Measurements from ENCODE around the gene TIMP4.

TIMP4 gene

GRCh38 chr3:12185172-12185710 lies 26.5 kb upstream of the TIMP4 start:
- DNase-seq, result no peak

GRCh38 chr3:12184541-12184940 lies 25.8 kb upstream of the TIMP4 start:
- no peak for DNase-seq

DNA sequence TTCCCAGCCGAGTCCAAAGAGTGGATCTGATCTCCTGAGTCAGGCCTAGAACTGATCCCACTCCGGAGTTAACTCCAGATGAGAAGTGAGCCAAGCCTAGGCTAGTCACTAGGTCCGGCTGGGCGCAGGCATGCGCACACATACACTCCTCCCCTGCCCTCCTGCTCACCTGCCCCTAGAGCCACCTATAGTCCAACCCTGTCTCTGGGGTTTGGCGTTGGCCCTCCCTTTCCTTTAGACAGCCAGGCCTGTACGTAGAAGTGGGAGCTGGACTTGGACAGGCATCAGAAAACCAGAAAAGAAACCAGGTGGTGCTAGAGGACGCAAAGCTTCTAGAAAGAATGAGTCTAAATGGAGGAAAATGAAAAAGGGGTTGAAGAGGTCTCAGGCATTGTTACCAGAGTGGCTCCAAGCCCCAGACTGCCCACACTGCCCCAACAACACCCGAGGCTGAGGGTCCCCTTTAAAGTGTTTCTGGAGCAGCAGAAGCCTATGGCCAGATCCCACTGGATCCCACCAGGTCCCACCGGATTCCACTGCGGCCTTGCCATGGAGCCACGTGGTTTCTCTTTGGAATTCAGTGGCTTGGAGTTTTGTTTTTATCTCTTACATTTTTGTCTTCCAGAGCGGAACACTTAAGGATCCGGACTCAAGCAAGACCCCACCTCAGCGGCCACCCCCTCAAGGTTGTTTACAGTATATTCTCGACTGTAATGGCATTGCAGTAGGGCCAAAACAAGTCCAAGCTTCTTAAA lies 24.2 kb upstream of the TIMP4 start:
- no peak for DNase-seq

GRCh38 chr3:12181806-12182205 lies 23.1 kb upstream of the TIMP4 start:
- no peak for DNase-seq

DNA sequence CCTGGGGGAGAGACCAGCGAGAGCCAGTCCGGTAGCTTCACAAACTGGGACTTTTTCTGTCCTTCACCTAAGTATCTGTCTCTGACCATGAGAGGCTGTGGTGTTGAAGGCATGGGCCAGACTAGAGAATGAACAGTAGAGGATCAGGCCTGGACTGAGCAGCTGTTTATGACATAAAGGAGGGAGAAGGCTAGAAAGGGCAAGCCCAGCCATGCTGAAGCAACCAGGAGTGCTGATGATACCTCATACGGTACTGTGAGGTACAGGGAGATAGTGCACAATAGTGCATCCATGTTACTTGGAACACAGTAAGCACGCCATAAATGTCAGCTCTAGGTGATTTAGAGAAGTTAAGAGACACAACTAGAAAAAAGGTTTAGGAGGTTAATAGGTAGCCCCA lies 22.6 kb upstream of the TIMP4 start:
- DNase-seq, result no peak

- DNase-seq, result no peak
Observed at GRCh38 chr3:12180631-12181030, 21.9 kb upstream of the TIMP4 start.

DNA sequence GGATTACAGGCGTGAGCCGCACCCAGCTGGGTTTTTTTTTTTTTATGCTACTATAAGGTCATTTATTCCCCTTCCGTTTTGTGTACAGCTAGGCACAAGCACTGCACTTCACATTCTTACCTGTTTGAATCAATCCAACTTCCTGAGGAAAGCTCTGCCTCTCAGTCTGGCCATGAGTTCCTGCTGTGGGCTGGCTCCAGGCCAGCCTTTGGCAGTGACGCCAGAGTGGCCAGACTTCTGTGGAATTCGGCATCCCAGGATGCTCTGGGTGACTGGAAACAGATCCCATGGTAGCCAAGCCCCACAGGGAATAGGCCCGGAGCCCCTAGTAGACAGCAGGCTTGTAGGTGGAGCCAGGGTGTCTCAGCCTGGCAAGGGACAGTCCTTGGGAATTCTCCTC lies 21.5 kb upstream of the TIMP4 start:
- no peak for DNase-seq

GRCh38 chr3:12179441-12179840 lies 20.7 kb upstream of the TIMP4 start:
- DNase-seq, result no peak

GRCh38 chr3:12178091-12178820 lies 19.5 kb upstream of the TIMP4 start:
- DNase-seq, result no peak

DNA sequence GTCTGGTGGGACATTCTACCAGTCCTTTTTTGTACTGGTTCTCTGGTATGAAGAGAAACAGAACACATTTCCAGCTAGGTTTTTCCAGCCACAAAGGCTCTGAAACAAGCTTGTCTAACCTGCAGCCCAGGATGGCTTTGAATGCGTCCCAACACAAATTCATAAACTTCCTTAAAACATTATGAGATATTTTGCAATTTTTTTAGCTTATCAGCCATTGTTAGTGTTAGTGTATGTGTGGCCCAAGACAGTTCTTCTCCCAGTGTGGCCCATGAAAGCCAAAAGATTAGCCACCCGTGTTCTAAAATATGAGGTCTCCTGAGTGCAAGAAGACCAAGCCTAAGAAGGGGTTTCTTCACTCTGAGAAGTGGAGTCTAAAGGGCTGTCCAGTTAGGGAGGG lies 18.4 kb upstream of the TIMP4 start:
- DNase-seq, result no peak

- DNase-seq, result no peak
Observed at GRCh38 chr3:12175844-12176453, 17.2 kb upstream of the TIMP4 start.

DNA sequence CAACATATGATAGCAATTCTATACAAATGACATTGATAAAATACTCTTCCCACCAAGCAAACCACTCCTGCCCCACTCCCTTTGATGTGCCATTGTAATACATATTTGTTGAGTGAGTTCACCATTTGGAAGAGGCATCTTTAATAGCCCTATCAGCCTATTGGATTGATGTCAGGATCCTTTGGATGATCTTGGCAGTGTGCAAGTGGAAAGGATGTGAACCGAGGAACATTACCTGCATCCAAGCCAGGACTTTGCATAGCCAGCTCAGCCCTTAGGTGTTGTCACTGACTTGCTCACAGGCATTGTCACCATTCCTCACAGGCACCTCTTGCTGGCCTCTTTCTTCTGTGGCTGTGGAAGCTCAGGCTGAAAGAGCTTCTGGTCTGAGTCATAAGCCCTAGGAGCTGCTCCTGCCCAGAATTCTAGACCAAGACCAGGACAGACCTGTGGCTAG lies 16.5 kb upstream of the TIMP4 start:
- no peak for DNase-seq

DNA sequence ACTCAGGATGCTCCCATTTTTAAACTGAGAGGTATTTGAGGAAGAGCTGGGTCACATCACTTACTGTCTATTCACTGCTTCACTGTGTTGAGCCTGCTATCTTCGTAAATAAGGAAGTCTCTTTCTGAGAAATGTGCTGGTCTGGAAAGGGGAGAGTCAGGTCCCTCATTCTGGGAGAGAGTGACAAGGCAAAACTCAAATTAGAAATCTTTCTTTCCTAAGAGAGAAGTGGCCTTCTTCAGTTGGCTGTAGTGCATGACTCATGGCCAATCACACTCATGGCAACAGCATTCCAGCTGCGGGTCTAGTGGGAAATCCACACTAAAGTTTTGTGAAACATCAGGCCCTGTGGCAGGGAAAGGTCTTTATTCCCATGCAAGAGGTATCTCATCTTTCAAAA lies 11.5 kb upstream of the TIMP4 start:
- DNase-seq, result no peak

GRCh38 chr3:12165909-12166308 lies 7.2 kb upstream of the TIMP4 start:
- no peak for DNase-seq

DNA sequence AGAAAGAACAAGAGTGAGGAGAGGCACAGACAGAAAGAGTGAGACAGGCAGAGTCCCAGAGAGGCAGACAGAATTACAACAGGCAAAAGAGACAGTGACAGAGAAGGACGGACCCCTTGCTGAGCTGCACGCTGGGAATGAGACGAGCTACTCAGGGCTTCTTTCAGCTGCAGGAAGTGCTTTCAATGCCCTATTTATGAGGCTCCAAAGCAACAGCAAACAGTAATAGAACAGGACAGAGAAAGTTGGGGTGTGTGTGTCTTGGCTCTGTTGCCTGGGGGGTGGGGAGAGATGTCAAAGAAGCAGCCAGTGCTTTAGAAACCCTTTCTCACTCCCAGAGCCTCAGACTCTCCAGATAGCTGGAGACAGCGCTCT lies 502 bp upstream of the TIMP4 start:
- no peak for DNase-seq

DNA sequence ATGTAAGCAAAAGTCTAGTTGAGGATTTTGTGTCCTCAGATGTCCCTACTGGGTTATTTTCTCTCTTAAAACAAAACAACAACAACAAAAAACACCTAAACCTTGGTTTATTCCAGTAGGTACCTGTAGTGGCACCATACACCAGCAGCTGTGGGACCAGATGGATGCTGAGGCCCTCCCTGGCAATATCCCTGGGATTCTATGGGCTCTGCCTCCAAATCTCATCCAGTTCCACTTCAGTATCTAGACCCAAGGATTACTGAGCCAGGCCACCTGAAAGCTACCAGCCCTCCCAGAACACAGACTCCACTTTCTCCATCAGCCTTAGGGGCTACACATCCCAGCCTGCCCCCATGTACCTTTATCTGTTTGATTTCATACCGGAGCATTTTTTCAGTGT lies 1.7 kb downstream of the TIMP4 start:
- no peak for DNase-seq

DNA sequence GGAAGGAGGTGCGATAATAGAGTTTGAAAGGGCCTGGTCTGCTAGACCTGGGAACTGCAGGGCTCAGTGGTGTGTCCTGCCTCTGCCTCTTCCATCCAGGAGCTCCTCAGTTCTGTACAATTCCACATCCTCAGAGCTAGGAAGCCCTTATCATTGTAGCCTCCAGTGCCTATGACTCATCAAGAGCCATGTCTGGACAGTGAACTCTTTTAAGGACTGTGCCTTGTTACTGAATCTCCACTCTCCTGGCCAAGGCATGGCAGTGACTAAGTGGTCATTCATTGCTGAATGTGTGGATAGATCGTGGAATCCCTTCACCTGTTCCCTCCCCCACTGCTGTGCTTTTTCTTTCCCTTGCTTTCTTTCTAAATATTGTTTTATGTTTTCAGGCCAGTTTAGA lies 2.9 kb downstream of the TIMP4 start:
- no peak for DNase-seq

DNA sequence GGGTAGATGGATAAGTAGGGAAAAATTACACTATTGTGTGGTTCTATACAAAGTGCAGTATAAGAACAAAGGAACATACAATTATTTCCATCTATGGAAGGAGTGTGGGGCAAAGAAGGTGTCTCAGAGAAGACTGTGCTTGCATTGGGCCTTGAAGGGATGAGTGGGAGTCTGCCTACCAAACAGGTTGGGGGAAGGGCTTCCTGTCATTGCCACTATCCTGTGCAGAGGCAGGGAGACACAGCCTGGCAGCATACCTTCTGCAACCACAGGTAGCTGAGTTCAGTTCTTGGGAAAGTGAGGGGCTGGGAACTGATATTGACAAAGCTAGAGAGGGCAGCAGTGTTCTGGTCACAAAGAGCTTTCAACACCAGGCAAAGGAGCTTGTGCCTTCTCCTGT lies 3.4 kb downstream of the TIMP4 start:
- no peak for DNase-seq

GRCh38 chr3:12154151-12154550 lies 4.6 kb downstream of the TIMP4 start:
- DNase-seq, result no peak

DNA sequence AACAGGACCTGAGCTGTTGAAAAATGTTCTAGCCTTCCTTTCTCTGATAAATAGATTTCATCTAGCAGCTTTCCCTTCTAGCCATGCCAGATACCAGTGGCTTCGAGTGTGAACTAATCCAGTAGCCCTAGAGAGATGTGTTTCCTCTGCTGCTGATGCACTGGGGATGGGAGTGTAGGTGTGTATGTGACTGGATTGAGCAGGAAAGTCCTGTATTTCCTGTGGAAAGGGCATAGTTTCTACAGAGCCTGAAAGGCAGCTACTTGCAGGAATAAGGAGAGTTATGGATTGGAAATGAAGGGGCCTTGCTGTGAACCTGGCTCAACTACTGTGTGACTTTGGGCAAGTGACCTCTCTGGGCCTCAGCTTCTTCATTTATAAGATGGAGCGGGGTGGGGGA lies 8.6 kb downstream of the TIMP4 start:
- DNase-seq, result no peak

DNA sequence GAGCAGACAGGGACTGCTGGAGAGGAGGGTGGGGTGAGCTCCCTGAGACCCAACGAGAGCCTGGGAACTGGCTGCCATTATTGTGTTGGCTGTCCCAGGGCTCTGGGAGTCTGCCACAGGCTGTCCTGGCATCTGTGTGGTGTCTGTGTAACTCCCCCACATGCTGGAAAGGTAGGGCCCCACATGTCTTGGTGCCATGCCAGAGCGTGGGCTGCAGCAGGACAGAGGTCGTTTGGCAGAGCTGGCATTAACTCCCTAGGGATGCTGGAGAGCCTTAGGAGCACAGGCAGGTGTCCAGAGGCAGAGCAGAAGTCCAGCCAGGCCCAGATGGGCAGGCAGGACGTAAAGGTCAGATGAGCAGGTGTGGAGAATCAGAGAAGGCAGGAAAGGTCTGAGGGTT lies 9.7 kb downstream of the TIMP4 start:
- DNase-seq, result no peak

DNA sequence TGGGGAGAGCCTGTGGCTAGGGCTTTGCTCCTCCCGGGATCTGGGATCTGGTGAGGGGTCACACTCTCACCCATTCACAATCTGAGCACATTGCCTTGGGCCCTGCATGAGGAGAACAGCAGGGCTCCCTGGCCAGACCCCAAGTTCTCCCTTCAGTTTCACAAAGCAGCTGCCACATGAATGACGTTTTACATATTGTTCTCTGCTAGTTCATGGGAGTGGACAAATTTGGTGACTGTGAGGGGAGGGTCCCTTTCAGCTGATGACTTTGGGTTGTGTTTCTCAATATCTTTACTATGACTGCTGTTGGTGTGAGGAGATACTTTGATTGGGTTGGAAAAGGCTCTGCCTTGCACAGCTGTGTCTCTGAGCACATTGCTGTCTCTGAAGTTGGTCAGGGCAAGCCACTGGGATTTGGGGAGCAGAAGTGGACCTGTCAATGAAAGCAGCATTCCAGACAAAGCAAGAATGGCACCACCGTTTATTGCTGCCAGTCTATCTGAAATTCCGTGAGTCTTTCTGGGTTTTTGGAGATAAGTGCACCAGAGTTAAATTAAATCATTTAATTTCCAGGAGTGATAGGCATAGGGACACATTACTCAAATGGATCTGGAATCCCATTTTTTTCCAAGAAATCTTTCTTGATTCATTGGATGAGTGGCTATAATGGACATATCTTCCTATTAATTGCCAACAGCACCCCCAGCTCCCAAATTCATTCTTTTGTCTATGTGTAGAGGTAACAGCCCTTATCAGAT lies 10.3 kb downstream of the TIMP4 start:
- DNase-seq, result no peak
